Measurements from ENCODE around the gene ADH1A. TPM values are rescaled to one million over a fixed set of nuclear protein-coding genes. Genes with fewer than 3 reads are reported as not detected.
"Not testable (repeated sequence)": the region's sequence is repeated elsewhere in the genome, so short reads cannot be mapped to it uniquely, and the experiment has no call there.

ADH1A gene
- not detected in 2 replicates for total RNA-seq (2014; rRNA removed; shearing (Covaris generic); ENCODE audit: low replicate concordance)

DNA sequence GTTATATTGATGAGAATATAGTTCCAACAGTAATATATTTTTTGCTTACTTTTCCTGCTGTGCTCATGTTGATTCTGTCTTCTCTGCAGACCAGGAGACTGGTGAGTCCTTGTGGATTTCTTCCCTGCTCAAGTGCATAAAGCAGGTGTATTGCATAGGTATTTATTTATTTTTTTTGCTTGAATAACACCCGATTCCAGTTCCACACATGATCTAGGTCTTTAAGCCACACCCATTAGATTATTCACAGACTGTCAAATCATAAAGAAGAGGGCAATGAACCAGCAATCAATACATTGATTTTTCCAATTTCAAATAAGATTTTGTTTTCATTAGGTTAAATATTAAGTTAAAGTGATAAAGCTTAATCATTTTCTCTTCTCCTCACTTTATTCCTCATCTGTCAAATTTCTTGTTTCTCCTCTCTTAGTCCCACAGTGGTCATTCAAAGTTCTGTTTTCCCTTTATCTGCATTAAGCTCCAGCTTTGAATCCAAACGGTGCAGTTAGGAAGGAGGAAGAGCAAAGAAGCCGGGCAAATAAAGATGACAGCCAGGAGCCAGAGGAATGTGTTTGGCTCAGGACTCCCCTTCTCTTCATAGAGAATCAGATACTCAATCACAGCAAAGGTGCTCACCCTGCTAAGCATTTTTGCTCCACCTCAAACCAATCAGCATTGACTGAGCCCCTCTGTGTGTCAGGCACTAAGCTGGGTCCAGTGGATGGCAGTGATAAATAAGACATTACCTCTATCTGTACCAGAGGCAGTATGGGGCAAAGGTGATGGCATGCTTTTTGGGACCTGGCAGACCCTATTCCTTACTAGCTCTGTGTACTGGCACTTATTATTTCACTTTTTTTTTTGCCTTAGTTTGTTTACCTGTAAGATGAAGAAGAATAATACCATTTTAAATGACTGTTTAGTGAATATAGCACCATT, at the start of gene ADH1A:
Gene ADH1A (minus strand): TSS at position 138 of the 939 bp plus-strand sequence. CDS start 71 bp downstream, at position 67.
- in situ Hi-C loops (cut with HindIII; ENCODE audit: low pct_unique_long_range_greater_than_20kb, low sequenced_read_pairs), result no loop called here

DNA sequence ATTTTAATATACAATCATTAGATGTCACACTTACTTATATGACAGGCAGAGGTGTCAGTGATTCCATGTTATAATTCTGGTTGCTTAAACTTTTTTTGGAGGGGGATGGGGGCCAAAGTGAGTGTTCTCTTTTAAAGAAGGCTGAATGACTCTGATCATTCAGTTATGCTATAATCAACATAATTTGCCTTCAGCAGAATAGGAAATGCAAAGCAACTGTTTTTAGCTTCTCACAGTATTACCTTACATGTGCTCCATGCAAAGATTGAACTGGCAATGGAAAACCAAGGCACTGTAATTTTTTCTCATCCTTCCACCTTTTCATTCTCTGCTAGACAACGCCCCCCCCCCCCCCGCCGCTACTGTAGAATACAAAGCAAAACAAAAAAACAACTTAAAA, 48.4 kb upstream of the ADH1A start:
- in situ Hi-C loops (cut with HindIII; ENCODE audit: low pct_unique_long_range_greater_than_20kb, low sequenced_read_pairs), result no loop called here

More for the DNA sequence above, at the start of gene ADH1A:
- DNase-seq (ENCODE audit: low read depth), result no peak

DNA sequence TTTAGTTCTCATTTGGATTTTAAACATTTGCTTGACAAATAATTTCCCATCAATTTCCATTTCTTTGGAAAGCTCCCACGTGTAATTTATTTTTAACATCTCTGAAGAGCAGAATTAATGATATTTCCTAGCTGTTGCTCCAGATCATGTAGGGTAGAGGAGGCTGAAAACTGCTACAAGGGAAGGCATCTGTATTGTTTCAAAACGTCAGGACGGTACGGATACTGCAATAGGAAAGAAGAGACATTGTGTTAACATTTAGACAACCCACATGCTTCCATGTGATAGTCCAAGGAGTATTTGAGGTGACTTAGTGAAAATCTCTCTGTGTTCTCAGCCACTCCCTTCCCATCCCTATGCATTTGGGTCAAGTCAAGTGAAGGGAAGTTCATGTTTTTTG, 45.8 kb upstream of the ADH1A start:
- in situ Hi-C loops (cut with HindIII; ENCODE audit: low pct_unique_long_range_greater_than_20kb, low sequenced_read_pairs), result no loop called here
- DNase-seq (ENCODE audit: low read depth), result no peak

More for the DNA sequence above, 48.4 kb upstream of the ADH1A start:
- DNase-seq (ENCODE audit: low read depth), result no peak

DNA sequence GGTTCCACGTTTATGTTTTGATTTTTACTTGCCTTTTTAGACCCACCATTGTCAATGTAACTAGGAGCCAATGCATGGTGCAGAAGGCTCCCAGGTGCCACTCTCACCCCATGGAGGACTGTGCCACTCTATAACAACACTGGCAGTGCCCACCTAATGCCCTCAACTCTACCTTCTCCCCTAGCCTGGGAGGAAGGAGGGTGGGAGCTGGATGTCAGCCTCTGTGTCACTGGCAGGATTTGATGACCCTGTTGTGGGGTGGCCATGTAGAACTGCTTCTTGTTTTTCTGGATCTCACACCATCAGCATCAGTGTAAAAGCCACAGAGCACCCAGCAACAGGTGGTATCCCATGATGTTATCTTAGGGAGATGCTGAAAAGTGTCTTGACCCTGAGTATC, 44.1 kb upstream of the ADH1A start:
- DNase-seq (ENCODE audit: low read depth), result no peak
- in situ Hi-C loops (cut with HindIII; ENCODE audit: low pct_unique_long_range_greater_than_20kb, low sequenced_read_pairs), result no loop called here

DNA sequence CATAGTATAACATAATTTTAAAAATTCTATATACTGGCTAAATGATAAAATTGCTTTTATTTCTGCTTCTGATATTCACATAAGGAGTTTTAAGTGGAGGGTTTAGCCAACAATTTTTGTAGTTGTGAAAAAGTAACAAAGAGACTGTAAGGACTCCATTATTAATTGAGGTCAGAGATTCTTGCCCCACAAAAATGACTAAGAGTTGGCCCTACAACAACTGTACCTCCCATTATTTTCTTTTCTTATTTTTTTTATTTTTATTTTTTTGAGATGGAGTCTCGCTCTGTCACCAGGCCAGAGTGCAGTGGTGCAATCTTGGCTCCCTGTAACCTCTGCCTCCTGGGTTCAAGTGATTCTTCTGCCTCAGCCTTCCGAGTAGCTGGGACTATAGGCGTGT, 39.9 kb upstream of the ADH1A start:
- in situ Hi-C loops (cut with HindIII; ENCODE audit: low pct_unique_long_range_greater_than_20kb, low sequenced_read_pairs), result no loop called here
- DNase-seq (ENCODE audit: low read depth), result no peak

DNA sequence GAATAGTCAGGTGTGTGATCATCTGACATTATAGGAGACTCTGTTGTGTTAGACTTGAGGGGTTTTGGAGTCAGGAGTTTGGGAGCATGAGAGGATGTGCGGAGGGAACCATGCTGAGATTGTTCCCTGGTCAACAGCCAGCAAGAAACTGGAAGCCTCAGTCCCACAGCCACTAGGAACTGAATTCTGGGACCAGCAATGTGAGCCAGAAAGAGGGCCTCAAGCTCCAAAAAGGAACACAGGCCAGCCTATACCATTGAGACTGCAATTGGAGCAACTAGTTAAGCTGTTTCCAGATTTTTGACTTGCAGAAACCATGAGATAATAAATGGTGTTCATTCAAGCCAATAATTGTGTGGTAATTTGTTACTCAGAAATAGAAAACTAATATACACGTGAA, 39.1 kb upstream of the ADH1A start:
- no peak for DNase-seq (ENCODE audit: low read depth)
- in situ Hi-C loops (cut with HindIII; ENCODE audit: low pct_unique_long_range_greater_than_20kb, low sequenced_read_pairs), result no loop called here

DNA sequence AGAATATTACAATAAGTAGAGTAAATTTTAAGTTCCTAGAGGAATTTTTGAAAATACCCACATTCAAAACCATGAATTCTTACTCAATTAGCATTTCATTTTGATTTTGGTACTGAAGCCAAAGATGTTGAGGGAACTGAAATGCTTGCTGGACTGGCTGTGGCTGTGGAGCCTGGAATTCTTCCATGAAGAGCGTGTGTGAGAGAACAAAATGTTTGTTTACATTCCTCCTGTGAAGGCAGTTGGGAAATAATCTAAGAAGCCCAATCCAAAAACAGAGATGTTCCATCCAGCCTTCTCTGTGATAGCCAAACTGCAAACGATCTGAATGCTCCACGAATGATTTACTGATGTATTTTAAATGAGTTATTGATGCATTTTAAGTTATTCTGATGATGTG, 34.2 kb upstream of the ADH1A start:
- no peak for DNase-seq (ENCODE audit: low read depth)

DNA sequence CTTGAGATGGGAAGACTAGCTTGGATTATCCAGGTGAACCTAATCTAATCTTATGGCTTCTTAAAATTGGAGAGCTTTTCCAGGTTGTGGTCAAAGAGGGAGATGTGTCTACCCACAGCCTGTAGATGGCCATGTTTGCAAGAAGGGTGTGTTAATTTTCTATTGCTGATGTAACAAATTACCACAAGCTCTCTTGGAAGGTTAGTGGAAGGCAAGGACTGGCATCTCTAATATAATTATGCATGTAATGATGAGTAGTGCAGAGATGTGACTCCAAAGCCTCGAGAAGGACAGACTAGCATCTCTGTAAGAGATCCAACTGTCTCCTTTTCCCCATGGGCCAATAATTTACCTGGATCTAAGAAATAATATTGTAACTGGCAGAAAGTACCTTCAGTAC, 33.6 kb upstream of the ADH1A start:
- DNase-seq (ENCODE audit: low read depth), result no peak
- in situ Hi-C loops (cut with HindIII; ENCODE audit: low pct_unique_long_range_greater_than_20kb, low sequenced_read_pairs), result no loop called here

More for the DNA sequence above, 34.2 kb upstream of the ADH1A start:
- in situ Hi-C loops (cut with HindIII; ENCODE audit: low pct_unique_long_range_greater_than_20kb, low sequenced_read_pairs), result no loop called here

DNA sequence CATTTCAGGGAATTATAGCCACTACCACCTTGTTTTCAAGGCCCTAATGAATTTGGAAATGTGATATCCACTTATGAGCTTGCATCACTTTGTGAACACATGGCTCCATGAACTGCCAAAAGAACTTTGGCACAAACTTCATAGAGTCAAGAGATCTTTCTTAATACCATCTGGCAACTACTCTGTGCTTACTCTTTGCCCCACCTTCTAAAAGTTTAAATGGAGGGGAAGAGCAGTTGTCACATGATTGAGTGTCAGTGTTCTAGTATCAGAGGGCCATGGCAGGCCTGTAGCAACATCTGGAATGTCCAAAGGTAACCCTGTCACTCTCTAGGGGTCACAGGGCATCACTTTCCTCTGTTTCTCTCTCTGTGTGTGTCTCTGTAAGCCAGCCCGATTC, 33.0 kb upstream of the ADH1A start:
- in situ Hi-C loops (cut with HindIII; ENCODE audit: low pct_unique_long_range_greater_than_20kb, low sequenced_read_pairs), result no loop called here
- DNase-seq (ENCODE audit: low read depth), result no peak

DNA sequence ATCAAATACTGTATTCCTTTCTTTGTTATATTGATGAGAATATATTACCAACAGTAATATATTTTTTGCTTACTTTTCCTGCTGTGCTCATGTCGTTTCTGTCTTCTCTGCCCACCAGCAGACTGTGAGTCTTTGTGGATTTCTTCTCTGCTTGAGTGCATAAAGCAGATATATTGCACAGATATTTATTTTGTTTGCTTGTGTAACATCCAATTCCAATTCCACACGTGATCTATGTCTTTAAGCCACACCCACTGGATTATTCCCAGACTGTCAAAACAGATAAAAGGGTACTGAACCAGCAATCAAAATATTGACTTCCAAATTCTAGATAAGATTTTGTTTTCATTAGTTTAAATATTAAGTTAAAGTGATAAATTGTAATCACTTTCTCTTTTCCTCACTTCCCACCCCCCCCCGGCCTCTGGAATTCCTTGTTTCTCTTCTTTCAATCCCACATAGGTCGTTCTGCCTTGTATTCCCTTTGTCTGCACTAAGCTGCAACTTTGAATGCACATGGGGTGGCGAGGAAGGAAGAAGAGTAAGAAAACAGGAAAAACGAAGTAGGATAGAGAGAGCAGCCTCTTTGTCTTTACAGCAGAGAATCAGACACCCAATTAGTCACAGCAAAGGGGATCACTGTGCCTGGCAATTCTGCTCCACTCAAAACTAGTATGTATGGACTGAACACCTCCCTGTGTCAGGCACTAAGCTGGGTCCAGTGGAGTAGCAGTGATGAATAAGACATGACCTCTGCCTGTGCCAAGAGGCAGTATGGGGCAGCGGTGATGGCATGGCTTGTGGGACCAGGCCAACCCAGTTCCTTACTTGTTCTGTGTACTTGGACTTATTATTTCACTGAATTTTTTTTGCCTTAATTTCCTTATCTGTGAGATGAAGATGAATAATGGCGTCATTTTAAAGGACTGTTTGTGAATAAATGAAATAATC, 30.7 kb upstream of the ADH1A start, which contains the start of gene ADH1B:
Gene ADH1B (minus strand): TSS at position 161 of the 951 bp plus-strand sequence. CDS start 70 bp downstream, at position 91.
- in situ Hi-C loops (cut with HindIII; ENCODE audit: low pct_unique_long_range_greater_than_20kb, low sequenced_read_pairs), result no loop called here
- DNase-seq (ENCODE audit: low read depth), result no peak

DNA sequence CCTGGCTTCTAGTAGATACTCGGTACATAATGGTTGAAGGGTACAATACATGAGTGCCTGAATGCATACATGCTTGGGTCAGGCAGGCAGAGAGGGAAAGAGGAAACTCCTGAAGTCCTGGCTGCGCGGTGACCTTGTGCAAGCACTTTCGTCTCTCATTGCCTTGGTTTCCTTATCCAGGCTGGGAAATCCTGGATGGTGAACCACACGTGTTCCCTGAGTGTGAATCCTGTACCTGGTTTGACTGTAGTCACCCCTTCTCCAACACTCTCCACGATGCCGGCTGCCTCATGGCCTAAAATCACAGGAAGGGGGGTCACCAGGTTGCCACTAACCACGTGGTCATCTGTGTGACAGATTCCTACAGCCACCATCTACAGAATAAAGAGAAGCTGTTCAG, 27.0 kb upstream of the ADH1A start:
- DNase-seq (ENCODE audit: low read depth); in situ Hi-C loops (cut with HindIII; ENCODE audit: low pct_unique_long_range_greater_than_20kb, low sequenced_read_pairs): not testable (repeated sequence)

DNA sequence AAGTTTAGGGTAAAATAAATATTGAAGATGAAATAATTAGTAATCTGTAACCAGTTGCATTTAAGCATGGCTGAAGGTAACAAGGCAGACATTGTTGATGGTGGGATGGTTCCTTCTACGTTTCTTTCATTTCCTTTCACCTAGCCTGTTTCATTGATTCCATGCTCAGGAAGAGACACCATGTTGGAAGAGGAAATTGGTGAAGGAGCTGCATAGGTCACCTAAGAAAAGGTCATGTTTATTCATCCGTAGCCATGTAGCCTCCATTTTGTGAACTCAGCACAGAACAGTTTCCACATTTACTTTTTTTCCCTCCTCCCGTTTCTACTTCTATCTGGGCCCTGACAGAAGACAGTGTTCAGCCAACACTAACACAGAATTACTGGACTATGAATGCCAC, 26.6 kb upstream of the ADH1A start:
- DNase-seq (ENCODE audit: low read depth), result no peak
- in situ Hi-C loops (cut with HindIII; ENCODE audit: low pct_unique_long_range_greater_than_20kb, low sequenced_read_pairs), result no loop called here

DNA sequence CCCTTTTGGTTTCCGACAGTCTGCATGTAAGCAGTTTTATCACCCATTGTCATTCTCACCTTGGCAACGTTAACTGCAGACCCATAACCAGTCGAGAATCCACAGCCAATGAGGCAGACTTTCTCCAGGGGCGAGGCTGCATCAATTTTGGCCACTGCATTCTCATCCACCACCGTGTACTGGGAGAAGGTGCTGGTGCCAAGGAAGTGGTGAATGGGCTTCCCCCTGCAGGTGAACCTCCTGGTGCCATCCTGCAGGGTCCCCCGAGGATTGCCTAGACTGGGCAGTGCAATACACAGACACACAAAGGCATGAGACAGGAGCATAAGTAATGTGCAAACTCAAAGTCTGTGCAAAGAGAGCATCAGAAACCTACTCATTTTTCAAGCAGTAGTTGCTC, 25.1 kb upstream of the ADH1A start:
- DNase-seq (ENCODE audit: low read depth), result no peak
- in situ Hi-C loops (cut with HindIII; ENCODE audit: low pct_unique_long_range_greater_than_20kb, low sequenced_read_pairs), result no loop called here

DNA sequence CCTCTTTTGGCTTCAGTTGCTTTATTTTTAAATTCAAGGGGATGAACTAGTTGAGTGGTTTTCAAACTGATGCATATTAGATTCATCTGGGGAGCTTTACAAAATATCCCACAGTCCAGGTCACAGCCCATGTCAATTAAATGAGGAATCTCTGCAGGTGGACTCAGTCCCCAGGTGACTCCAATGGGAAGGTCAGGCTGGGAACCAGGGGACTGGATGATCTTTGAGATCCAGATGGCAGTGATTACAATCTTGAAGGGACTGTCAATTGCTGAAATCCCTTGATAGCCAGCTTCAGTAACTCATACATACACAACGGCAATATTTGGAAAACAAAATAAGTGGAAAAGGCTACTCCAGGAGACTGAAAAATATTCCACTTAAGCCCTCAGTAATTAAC, 23.4 kb upstream of the ADH1A start:
- in situ Hi-C loops (cut with HindIII; ENCODE audit: low pct_unique_long_range_greater_than_20kb, low sequenced_read_pairs), result no loop called here
- no peak for DNase-seq (ENCODE audit: low read depth)

DNA sequence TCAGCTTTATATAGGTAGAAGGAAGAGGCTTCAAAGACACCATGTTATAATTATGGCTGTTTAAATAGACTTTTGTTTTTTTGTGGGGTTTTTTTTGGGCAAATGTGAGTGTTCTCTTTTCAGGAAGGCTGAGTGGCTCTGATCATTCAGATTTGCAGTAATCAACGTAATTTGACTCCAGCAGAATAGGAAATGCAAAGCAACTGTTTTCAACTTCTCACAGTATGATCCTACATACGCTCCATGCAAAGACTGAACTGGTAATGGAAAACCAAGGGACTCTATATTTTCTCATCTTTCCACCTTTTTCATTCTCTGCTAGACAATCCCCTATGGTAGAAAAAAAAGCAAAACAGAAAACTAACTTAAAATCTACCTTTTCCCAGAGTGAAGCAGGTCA, 19.6 kb upstream of the ADH1A start:
- in situ Hi-C loops (cut with HindIII; ENCODE audit: low pct_unique_long_range_greater_than_20kb, low sequenced_read_pairs), result no loop called here
- DNase-seq (ENCODE audit: low read depth), result no peak

DNA sequence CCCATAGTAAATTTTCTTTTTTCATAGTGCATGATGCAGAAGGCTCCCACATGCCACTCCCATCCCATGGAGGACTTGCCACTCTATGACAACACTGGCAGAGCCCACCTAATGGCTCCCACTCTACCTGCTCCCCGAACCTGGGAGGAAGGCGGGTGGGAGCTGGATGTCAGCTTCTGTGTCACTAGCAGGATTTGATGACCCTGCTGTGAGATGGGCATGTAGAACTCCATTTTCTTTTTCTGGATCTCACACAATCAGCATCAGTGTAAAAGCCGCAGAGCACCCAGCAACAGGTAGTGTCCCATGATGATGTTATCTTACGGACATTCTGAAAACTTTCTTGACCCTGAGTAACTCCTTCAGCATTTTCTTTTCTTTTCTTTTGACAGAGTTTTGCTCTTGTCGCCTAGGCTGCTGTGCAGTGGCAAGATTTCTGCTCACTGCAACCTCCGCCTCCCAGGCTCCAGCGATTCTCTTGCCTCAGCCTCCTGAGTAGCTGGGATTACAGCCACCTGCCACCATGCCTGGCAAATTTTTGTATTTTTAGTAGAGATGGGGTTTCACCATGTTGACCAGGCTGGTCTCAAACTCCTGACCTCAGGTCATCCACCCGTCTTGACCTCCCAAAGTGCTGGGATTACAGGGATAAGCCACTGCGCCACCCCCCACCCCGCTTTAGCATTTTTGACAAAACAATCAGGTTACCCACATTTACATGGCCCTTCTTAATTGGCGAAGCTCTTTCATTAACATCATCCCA, 15.0 kb upstream of the ADH1A start:
- in situ Hi-C loops (cut with HindIII; ENCODE audit: low pct_unique_long_range_greater_than_20kb, low sequenced_read_pairs), result no loop called here

DNA sequence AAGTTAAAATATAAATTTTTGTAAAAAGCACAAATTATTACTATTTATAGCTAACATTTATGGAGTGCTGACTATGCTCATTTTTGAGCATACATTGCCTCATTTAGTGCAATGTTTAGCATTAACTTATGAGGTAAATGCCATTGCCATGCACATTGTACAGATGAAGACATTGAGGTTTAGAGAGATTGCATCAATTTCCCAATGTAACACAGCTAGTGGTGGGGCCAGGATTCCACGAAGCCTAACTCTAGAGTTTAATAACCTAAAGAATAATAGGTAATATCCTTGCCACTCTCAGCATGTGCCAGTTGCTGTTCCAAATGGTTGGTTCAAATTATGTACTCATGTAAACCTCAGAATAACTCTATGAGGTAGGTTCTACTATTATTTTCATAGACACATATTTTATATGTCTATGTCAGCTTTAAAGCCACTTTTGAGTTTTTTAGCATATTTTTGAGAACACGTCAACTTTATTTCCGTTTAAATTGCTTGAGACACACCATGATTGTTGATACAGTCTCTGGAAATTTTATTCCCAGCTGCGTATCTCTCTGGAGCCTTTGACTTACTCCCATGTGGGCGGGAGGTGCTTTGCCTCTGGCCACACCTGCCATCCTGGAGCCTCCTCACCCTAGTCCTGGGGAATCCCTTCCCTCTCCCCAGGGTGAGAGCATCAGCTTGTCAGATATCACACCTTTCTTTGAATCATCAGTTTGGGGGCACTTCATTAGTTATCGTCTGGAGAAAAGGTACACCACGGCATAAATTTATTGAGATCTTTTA, 10.8 kb upstream of the ADH1A start:
- no peak for DNase-seq (ENCODE audit: low read depth)
- in situ Hi-C loops (cut with HindIII; ENCODE audit: low pct_unique_long_range_greater_than_20kb, low sequenced_read_pairs), result no loop called here

More for the DNA sequence above, 15.0 kb upstream of the ADH1A start:
- DNase-seq (ENCODE audit: low read depth), result no peak
